Measurements from ENCODE around the gene WRNIP1.
"Not testable (repeated sequence)": the region's sequence is repeated elsewhere in the genome, so short reads cannot be mapped to it uniquely, and the experiment has no call there.

WRNIP1 gene

DNA sequence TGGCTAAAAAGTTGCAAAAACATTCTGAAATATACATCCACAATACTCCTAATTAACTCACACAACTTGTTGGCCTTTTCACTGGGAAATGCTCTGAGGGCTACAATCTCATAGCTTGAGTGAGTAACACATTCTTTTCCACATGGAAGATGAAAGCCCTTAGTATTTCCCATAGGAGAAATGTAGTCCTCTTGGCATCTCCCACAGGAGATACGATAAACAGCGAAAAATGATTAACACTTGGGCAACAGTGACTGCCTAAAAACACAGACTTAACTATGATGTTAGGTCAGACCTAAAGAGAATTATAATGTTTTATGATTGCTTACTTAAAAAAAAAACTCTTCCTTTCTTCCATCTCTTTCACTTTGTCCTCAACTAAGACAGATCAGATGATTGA, 23.4 kb upstream of the WRNIP1 start:
- no peak for DNase-seq

DNA sequence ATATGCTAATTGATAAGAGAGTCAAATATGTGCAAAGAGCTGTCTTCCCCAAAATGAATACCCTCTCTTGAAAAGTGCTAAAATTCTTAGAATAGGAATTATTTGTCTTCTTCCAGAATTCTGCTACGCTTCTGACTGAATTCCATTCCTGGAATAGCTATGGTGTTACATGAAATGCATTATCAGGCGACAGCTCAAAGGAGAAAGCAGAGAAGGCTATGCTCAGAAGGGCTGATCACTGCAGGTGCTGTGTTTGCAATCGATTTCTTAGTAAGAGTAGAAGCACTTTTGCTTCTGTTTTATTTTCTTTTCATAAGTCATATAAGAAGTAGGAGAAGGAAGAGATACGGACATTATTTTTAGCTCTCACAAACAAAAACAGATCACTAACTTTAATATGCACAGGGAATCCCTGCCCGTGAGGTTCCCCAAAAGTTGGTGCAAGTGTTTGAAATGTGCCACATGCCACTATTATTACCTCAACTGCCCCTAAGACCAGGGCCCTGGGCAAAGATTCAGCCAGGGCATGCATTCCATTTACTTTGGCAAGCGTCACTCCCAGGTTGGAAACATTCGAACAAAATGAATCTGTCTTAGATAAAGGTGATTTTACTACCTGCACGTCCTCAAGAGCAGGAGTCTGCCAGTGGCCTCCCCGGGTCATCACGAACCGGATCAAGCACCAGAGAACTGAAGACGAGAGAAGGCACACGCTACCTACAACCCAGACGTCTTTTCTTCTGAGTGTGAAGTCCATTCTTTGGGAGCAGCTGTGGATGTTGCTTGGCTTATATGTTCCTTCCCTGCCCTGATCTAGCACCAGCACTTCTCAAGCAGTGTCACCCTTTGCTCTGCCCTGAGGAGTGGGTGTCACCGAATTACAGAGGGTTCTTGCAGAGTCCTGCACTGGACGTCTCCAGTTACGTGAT, 21.6 kb upstream of the WRNIP1 start:
- DNase-seq, result no peak

DNA sequence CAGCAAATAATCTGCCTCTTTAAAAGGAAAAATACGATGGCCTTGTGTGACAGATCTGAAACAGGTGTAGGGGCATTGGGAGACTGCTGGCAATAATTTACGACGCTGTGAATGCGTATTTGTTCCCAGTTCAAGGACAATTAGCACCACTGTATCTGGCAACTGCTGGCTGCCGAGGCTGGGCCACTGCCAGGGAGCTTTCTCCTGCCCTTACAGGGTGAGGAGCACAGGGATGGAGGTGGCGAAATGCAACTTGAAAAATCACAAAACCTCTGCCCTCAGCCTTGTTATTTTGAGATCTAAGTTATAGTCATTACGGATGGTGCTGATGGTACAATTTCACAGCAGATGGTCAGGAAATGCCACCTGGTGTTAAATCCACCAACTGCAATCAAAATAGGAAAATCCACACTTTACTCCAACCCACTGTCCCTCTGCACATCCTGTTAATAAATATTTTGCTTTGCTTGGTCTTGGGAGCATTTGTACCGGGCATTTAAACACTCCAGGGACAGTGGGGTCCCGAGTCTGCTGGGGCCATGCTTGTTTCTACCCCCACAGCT, 20.9 kb upstream of the WRNIP1 start:
- no peak for DNase-seq

- no peak for DNase-seq
Measured at GRCh38 chr6:2744778-2745177, 20.4 kb upstream of the WRNIP1 start.

DNA sequence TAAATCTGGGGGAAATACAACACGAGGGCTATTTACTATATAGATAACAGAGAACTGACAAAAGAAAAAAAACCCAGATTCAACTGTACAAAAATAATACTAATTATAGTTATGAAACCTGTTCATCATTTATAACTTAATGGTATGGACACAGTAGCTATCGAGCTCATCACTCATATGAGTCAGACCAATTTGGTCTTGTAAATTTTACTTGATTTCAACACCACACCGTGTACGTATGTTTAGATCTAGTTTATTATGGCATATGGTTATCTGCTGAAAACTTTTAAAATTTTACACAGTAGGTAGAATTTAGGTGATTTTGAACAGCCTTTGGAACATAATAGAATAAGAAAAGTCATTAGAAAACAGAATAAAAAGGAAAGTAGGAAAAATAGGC, 19.9 kb upstream of the WRNIP1 start:
- no peak for DNase-seq

- DNase-seq, result no peak
Measured at GRCh38 chr6:2746557-2747061, 18.6 kb upstream of the WRNIP1 start.

- no peak for DNase-seq
Measured at GRCh38 chr6:2748183-2748582, 17.0 kb upstream of the WRNIP1 start.

DNA sequence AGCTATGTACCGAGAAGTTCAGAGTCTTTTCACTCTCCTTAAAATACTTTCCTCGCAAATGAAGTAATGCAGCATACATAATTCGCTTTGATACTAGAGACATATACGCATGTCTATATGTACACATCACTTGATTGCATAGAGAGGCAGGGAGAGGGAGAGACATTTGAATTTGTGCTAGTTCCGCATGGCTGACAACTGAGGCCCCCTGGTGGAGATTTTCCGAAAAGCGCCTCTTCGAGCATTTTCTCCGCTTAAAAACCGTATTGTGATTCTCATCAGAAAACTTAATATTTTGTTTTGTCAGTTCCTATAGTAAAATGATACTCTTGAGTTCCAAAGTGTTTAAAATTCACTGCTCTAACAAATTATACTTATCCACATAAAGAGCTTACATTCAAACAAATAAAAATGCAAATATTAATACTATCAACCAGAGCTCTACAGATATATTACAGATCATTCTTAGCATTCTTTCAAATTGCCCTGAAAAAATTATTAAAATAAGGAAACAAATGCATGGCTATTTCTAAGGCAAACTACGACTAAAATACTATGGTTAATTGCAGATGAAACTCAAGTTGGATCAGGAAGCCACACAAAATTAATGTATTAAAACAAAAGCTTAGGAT, 15.1 kb upstream of the WRNIP1 start:
- peak in 3 of 4 experiments; percentile 20 to 52 (median 52) for DNase-seq

GRCh38 chr6:2750832-2751231, 14.4 kb upstream of the WRNIP1 start, which contains the start of gene MYLK4:
Gene MYLK4, minus strand, starts transcription at chr6:2750922. Its CDS starts 1,628 bp downstream, at chr6:2749294.
- no peak for DNase-seq

DNA sequence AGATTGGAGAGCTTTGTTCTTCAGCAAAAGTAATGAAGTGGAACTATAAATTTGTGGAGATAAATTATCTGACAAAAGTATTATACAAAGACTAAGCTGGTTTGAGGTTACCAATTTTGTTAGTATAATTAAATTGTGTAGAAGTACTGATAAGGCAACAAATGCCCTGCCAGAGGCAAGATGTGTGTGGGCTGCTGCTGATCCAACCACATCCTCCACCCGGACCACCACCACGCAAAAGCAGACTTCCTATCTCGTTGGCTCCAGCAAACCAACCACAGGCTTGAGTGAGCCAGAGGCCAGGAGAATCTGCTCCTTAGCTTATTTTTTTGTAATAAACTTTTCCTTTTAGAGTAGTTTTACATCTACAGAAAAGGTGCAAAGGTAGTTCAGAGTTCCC, 13.3 kb upstream of the WRNIP1 start:
- no peak for DNase-seq

GRCh38 chr6:2752477-2753109, 12.6 kb upstream of the WRNIP1 start:
- no peak for DNase-seq

DNA sequence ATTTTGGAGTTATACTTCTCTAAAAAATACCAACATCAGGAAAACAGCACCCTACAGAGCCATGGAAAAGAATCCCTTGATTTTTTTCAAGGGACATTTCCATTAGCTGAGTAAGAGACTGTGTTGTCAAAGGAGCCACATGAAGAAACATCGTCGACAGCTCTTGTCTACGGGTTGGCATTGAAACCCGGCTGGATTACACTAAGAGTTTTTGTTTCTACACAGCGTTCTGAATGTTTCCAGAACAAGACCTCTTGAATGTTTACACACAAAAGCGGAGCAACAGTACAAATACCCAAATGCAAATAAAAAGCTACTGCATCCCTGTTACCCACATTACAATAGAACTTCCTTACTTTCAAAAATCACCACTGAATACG, 12.1 kb upstream of the WRNIP1 start:
- no peak for DNase-seq

DNA sequence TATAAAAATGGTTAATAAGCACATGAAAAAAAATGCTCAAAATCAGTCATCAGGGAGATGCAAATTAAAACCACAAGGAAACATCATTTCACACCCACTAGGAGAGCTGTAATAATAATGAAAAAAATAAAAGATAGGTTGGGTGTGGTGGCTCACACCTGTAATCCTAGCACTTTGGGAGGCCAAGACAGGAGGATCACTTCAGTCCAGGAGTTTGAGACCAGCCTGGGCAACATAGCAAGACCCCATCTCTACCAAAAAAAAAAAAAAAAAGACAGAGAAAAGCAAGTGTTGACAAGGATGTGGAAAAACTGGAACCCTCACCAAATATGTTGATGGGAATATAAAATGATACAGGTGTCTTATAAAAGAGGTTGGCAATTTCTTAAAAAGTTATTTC, 11.4 kb upstream of the WRNIP1 start:
- DNase-seq, result no peak

GRCh38 chr6:2754393-2754792, 10.8 kb upstream of the WRNIP1 start:
- DNase-seq, result no peak

DNA sequence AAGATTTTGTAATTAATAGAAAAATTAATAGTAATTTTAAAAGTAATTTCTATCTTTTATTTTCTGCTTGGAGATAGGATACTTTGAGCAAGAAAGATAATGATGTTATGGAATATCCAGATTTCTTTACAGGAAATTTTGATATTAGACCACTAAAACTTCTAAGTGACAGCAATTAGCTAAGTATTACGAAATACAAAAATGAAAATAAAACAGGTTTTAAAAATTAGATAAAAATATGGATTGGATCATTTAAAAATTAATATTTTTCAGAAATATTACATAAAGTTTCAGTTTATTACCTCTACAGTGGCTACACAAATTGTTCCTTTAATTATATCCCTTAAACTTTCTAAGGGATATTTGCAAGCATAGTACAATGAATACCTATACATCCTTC, 10.3 kb upstream of the WRNIP1 start:
- DNase-seq, result no peak

GRCh38 chr6:2755456-2755855, 9.7 kb upstream of the WRNIP1 start:
- no peak for DNase-seq

DNA sequence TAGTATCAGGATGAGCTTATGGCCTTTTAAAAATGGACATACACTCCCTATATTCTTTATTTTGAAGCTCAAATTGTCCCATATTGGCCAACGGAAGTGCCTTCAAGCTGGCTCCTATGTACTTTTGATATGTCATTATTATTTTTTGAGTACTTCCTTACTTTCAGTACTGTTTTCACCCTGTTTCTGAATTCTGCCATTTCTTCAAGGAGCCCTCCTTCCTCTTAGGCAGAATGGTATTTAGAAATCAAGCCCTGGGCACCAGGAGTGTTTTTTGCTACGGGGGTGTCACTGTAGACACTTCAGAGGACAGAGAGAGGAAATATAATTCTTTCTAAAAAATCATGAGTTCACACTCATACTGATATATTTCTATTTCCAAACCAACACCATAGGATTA, 9.0 kb upstream of the WRNIP1 start:
- DNase-seq, result no peak

DNA sequence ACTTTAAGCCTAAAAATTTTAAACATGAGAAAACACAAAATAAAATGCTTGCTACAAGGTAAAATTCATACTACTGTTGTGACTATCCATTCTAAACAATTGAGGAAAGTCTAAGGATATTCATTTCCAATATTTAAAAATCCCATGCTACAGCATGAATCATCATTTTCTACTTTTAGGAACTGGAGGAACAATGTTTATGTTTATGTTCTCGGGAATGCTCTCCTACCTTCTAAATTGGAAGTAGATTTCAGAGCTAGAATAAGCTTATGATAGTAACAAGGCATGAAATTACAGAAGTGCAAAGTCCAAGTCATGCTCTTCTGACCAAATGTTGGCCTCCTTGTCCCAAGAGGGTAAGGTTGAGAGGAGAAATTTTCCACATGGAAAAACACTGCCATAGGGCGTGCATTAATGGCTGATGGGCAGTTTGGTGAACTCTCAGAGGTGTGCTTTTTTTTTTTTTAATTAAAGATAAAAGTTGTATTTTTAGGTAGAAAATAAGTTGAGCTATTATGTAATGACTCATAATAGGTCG, 8.4 kb upstream of the WRNIP1 start:
- no peak for DNase-seq

DNA sequence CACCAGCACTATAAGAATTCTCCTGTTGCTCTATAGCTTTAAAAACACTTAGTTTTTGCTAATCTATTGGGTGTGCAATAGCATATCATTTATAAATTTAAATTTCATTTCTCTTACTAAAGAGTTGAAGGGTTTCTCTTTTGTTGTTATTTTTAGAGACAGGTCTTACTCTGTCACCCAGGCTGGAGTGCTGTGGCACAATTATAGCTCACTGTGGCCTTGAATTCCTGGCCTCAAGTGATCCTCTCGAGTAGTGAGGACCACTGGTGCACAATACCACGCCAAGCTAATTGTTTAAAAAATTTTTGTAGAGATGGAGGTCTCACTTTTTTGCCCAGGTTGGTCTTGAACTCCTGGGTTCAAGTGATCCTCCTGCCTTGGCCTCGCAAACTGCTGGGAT, 6.2 kb upstream of the WRNIP1 start:
- DNase-seq, result no peak

DNA sequence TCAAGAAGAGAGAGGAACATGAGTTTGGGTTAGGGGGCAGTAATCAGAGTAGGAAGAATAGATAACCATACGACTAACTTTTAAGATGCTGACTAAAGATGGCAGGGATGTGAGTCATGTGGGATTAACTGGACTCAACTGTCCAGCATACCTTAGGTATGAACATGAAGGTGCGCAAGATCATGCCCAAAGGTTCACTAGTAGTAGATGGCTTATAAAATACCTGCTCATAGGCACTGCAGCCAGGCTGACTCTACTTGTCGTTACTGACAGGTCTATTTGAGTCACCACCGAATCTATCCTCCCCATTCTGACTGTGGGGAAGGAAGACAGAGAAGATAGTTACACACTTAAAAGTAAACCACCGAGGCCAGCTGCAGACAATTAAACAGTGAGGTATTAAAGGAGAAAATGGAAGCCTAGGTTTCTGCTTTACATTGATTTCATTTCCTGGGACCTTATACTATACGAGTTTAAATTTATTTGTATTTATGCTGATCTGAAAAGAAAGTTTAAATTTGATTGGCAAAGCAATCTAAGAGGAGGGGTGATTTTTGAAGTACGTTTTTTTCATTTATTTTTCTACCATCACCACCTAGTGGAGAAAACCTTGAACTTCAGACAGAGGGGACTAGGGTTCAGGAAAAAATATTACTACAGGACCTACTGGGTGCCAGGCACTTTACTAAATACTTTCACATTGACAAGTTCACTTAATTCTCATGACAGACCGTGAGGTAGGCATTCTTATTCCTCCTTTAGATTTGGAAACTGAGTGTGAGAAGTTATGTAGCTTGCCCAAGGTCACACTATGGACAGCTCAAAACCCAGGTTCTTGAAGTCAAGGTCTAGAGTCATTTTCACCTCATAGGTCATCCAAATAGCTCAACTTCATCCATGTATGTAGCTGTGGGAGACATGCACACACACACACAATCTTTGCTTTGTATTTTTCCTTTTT, 4.0 kb upstream of the WRNIP1 start:
- DNase-seq, result no peak

GRCh38 chr6:2762868-2763267, 2.3 kb upstream of the WRNIP1 start:
- not testable (repeated sequence) for DNase-seq

DNA sequence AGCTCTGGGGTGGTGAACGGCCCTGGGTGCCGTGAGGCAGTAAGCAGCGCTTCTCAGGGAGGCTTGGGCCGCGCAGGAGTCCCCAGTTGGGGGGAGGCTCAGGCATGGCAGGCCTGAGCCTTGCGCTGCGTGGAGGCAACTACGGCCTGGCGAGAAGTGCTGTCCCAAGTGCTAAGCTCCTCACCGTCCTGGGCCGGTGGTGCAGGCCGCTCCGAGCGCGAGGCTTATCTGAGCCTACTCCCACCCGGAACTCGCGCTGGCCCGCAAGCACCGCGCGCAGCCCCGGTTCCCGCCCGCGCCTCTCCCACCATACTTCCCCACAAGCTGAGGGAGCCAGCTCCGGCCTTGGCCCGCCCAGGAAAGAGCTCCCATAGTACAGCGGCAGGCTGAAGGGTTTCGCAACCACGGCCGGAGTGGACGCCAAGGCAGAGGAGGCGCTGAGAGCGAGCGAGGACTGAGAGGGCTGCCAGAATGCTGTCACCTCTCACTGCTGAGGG, 1.8 kb upstream of the WRNIP1 start:
- no peak for DNase-seq
